K562 (cell line): ENCODE data around the gene SMAD3. TPM values are rescaled to one million over a fixed set of nuclear protein-coding genes. Genes with fewer than 3 reads are reported as not detected.

Experiments used
- CBX1 ChIP-seq: sonication (generic); IDR thresholded peaks from 2 replicates; pipeline ENCODE4 v1.6.1; 2016; ENCODE audit warnings: antibody characterized with exemption, low read depth, mild to moderate bottlenecking
- CTBP1 ChIP-seq: fragments of 450-650 bp; IDR thresholded peaks from 2 replicates; pipeline ENCODE4 v1.6.1; 2016; ENCODE audit warnings: borderline replicate concordance
- DIDO1 ChIP-seq: fragments of 450-650 bp; IDR thresholded peaks from 2 replicates; pipeline ENCODE4 v1.6.1; 2016; ENCODE audit warnings: low read depth, missing biosample characterization, missing genetic modification characterization
- ELK1 ChIP-seq: sonication (generic); formaldehyde crosslinking; IDR thresholded peaks from 2 replicates; pipeline ENCODE4 v1.8.1; 2022; ENCODE audit warnings: missing genetic modification reagents
- JUND ChIP-seq, 2 experiments: IDR thresholded peaks; 2 replicates in 1 of 2; 3 replicates in 1 of 2; pipeline ENCODE4 v1.6.1; 2011; ENCODE audit warnings: borderline replicate concordance in 2 of 2, low read depth in 2 of 2, low read length in 2 of 2, improper control_type of control experiment in 1 of 2, missing biosample characterization in 1 of 2, missing genetic modification characterization in 1 of 2, missing genetic modification reagents in 1 of 2
- MAZ ChIP-seq, 2 experiments: fragments of 450-650 bp in 1 of 2; sonication (generic) in 1 of 2; formaldehyde crosslinking; IDR thresholded peaks in 1 of 2; conservative IDR thresholded peaks in 1 of 2; 2 replicates each; pipeline versions ENCODE4 v1.4.0 to v1.5.0; 2020; ENCODE audit warnings: mild to moderate bottlenecking in 1 of 2, missing genetic modification reagents in 1 of 2
- NEUROD1 ChIP-seq: fragments of 150-350 bp; IDR thresholded peaks from 2 replicates; pipeline ENCODE4 v1.6.1; 2014; ENCODE audit warnings: borderline replicate concordance, low read length, low read depth; ENCODE audit not compliant: partially characterized antibody
- PRDM10 ChIP-seq: fragments of 450-650 bp; IDR thresholded peaks from 2 replicates; pipeline ENCODE4 v1.6.1; 2018; ENCODE audit not compliant: partially characterized antibody
- RUNX1 ChIP-seq: sonication (generic); IDR thresholded peaks from 2 replicates; pipeline ENCODE4 v1.6.1; 2016; ENCODE audit warnings: antibody characterized with exemption, low read depth
- SMAD1 ChIP-seq: fragments of 150-350 bp; IDR thresholded peaks from 2 replicates; pipeline ENCODE4 v1.6.1; 2014; ENCODE audit warnings: low read length, low read depth; ENCODE audit not compliant: partially characterized antibody
- SMAD3 ChIP-seq: fragments of 450-650 bp; formaldehyde crosslinking; conservative IDR thresholded peaks from 2 replicates; pipeline ENCODE4 v1.4.0; 2020; ENCODE audit warnings: mild to moderate bottlenecking
- SRSF9 ChIP-seq: fragments of 200-400 bp; formaldehyde crosslinking; IDR thresholded peaks from 2 replicates; pipeline ENCODE4 v1.6.1; 2017; ENCODE audit warnings: low read depth, low read length, borderline replicate concordance
- TFAP4 ChIP-seq: sonication (generic); formaldehyde crosslinking; IDR thresholded peaks from 2 replicates; pipeline ENCODE4 v1.8.0; 2022; ENCODE audit warnings: missing genetic modification reagents, mild to moderate bottlenecking, moderate library complexity, borderline replicate concordance
- ZFPM2 ChIP-seq: fragments of 250-450 bp; sonication (Bioruptor Pico); IDR thresholded peaks from 2 replicates; pipeline ENCODE4 v1.5.1; 2022; ENCODE audit warnings: mild to moderate bottlenecking
- ZFX ChIP-seq: sonication (generic); formaldehyde crosslinking; IDR thresholded peaks from 2 replicates; pipeline ENCODE4 v1.8.0; 2022; ENCODE audit warnings: mild to moderate bottlenecking, missing genetic modification reagents, moderate library complexity
- polyA plus RNA-seq, 8 experiments: library from polyadenylated mRNA; depleted of rRNA in 4 of 8; stranded (reverse) in 5 of 8; unstranded in 3 of 8; fragments of >200 nt; fragmentation: Nextera tagmentation in 2 of 8; fragmentation: Illumina TruSeq in 1 of 8; extraction: Ambion mirVana in 2 of 8; extraction: Trizol in 1 of 8; gene quantifications; 2 replicates each; pipeline versions ENCODE4 v1.2.1 to v1.2.3, GENCODE V29; 2011 to 2014; ENCODE audit warnings: inconsistent platforms in 1 of 8, missing spikeins in 1 of 8
- total RNA-seq, 7 experiments: library from RNA; depleted of rRNA in 6 of 7; stranded (reverse); fragments of >200 nt in 6 of 7; fragmentation: Illumina TruSeq in 2 of 7; extraction: Trizol in 2 of 7; gene quantifications; 2 replicates each; pipeline versions ENCODE4 v1.2.1 to v1.2.3, GENCODE V29; 2011 to 2021; ENCODE audit warnings: low replicate concordance in 1 of 7

Gene SMAD3
- total and polyA plus RNA-seq, 9 of the 15 experiments (the other 6 are each of a cell fraction or from before 2014, with no cell fraction given): 4.3 to 39.2 (median 11.1) TPM

- TF ChIP-seq JUND (IDR thresholded peaks at IDR 0.05; ENCODE audit: borderline replicate concordance, low read depth, low read length) (peak; percentile 100), JUND (tag; IDR thresholded peaks at IDR 0.05; ENCODE audit: borderline replicate concordance, low read depth, low read length) (peak; percentile 100), PRDM10 (peak; percentile 56), NEUROD1 (peak; percentile 71), SMAD3 (CRISPR knock-in tag) (0 out of 2 replicates have a peak, but pooled peaks have one; percentile 35), SMAD1 (peak; percentile 94), CBX1 (peak; percentile 72), ELK1 (CRISPR knock-in tag) (no peak), DIDO1 (tag) (no peak), ZFPM2 (CRISPR knock-in tag) (no peak), ZFX (CRISPR knock-in tag) (no peak), RUNX1 (no peak), CTBP1 (peak; percentile 21; the same call in 1 of the 2 replicates), TFAP4 (CRISPR knock-in tag) (no peak; the same call in 1 of the 2 replicates), MAZ (CRISPR knock-in tag; conservative IDR thresholded peaks at IDR 0.05 in 1 of 2, IDR thresholded peaks at IDR 0.05 in 1 of 2) (peak in 1 of 2 experiments; percentile 60; a peak in 2 of 4 replicates), SRSF9 (no peak)
Measured at GRCh38 chr15:67024314-67024997, 40.9 kb upstream of the SMAD3 start (continued).
